HG03045 (cell line): ENCODE data around the gene NUMBL.
"Not testable (repeated sequence)": the region's sequence is repeated elsewhere in the genome, so short reads cannot be mapped to it uniquely, and the experiment has no call there.

Experiments
- ATAC-seq: cut with Tn5 transposase; IDR thresholded peaks from one replicate; pipeline ENCODE4 v1.9.1; 2021; ENCODE audit warnings: mild to moderate bottlenecking, moderate library complexity; ENCODE audit not compliant: unreplicated experiment

Gene NUMBL

DNA sequence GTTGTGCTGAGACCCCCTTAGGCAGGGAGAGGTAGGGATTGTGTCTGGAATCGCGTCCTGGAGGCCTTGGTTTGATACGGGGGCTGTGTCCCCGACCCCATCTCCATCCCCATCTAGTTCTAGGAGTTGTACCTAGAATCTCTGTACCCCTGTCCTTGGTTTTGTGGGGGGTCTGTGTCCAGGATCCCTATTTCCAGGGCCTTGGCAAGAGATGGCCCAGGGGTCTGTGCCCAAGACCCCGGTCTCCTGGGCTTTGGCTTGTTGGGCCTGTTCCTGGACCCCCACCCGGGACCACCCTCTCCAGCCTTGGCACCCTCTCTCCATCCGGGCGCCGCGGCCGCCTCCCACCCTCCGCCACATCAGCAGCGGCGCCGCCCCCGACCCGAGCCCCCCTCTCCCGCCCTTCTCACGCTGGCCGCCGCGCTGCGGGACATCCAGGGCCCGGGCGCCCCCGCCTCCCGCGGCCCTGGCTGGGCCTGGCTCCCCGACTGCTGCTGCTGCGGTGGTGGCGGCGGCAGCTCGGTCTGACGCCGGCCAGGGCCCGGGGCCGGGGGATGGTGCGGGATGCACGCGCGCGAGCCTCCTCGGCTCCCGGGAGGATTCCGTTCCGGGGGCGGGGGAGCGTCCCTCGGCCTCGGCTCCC is at the start of gene NUMBL:
Gene NUMBL (minus strand): TSS at position 602 of the 643 bp plus-strand sequence. CDS start 168 bp downstream, at position 434.
- peak; percentile 11 for ATAC-seq

GRCh38 chr19:40739030-40739839 is 48.8 kb upstream of the NUMBL start:
- ATAC-seq = no peak

- ATAC-seq = no peak
Measured at GRCh38 chr19:40737102-40737644, 46.7 kb upstream of the NUMBL start.

GRCh38 chr19:40736661-40737060 is 46.2 kb upstream of the NUMBL start:
- ATAC-seq = no peak

DNA sequence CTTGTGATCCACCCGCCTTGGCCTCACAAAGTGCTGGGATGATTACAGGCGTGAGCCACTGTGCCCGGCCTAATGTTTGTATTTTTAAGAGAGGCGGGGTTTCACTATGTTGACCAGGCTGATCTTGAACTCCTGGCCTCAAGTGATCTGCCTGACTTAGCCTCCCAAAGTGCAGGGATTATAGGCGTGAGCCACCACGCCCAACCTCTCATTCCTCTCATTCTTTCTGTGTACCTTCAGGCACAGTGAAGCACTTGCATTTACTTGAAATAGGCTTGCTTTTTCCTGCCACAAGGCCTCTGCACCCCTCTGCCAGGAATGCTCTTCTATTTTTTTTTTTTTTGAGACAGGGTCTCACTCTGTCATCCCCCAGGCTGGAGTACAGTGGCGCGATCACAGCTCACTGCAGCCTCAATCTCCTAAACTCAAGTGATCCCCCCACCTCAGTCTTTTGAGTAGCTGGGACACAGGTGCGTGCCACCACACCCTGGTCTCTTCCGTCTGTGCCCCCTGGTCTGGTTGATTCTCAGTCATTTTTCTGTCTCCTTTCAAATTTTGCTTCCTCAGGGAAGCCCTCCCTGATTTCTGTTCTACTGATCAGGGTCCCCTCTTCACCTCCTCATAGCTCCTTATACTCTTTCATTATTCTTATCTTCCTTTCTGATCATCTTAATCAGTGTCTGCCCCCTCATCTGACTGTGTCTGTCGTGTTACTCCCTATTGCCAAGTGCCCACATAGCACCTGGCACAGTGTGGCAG is 44.7 kb upstream of the NUMBL start:
- ATAC-seq = no peak

DNA sequence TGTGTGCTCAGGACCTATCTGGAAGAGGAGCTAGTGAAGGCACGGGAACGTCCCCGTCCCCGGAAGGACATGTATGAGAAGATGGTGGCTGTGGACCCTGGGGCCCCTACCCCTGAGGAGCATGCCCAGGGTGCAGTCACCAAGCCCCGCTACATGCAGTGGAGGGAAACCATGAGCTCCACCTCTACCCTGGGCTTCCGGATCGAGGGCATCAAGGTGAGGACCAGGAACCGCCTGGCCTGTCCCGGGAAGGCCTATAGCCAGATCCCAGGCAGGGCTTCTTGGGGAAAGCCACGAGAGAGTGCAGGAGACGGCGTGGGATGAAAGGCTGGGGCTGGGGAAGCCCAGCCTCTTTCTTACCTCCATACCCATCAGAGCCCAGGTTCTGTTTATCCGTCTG is 42.7 kb upstream of the NUMBL start:
- ATAC-seq = no peak

- ATAC-seq = not testable (repeated sequence)
Measured at GRCh38 chr19:40732304-40732703, 41.9 kb upstream of the NUMBL start.

DNA sequence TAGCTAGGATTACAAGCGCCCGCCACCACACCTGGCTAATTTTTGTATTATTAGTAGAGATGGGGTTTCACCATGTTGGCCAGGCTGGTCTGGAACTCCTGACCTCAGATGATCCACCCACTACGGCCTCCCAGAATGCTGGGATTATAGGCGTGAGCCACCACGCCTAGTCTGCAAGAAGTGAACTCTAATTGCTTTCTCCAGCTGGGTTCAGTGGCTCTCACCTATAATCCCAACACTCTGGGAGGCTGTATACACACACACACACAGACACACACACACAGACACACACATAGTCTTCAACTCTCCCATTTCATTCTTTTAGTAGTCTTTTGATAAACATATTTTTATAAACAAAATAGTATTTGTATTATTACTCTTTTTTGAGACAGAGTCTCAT is 39.6 kb upstream of the NUMBL start:
- ATAC-seq = not testable (repeated sequence)

- ATAC-seq = no peak
Measured at GRCh38 chr19:40726279-40726678, 35.8 kb upstream of the NUMBL start.

GRCh38 chr19:40724855-40725254 is 34.4 kb upstream of the NUMBL start:
- ATAC-seq = no peak

DNA sequence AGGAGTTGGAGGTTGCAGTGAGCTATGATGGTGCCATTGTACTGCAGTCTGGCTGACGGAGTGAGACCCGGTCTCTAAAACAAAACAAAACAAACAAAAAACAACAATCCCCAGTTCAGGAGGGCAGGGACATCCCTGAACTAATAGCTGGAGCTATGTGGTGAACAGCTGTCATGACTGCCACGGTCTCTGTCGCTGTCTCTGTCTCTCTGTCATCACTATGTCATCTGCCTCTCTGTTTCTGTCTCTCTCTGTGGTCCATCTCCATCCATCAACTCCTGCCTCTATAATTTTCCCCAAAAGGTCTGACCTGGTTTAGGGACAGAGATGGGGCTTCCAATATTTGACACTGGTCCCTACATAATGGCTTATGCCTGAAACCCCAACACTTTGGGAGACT is 33.9 kb upstream of the NUMBL start:
- no peak for ATAC-seq

DNA sequence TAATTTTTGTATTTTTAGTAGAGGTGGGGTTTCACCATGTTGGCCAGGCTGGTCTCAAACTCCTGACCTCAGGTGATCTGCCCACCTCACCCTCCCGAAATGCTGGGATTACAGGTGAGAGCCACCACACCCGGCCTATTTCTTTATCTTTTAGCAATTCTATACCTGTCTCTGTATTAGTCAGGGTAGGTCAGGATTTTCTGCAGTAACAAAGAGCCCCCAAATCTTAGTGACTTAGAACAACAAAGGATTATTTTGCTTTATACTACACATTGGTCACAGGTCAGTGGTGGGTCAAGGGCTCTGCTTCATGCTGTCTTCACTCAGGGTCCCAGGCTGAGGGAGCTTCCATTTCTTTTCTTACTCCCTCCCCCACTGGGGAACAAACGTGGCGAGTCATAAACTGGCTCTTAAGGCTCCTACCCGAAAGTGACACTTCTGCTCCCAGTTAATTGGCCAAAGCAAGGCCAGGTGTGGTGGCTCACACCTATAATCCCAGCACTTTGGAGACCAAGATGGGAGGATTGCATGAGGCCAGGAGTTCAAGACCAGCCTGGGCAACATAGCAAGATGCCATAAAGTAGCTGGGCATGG is 33.3 kb upstream of the NUMBL start:
- no peak for ATAC-seq

DNA sequence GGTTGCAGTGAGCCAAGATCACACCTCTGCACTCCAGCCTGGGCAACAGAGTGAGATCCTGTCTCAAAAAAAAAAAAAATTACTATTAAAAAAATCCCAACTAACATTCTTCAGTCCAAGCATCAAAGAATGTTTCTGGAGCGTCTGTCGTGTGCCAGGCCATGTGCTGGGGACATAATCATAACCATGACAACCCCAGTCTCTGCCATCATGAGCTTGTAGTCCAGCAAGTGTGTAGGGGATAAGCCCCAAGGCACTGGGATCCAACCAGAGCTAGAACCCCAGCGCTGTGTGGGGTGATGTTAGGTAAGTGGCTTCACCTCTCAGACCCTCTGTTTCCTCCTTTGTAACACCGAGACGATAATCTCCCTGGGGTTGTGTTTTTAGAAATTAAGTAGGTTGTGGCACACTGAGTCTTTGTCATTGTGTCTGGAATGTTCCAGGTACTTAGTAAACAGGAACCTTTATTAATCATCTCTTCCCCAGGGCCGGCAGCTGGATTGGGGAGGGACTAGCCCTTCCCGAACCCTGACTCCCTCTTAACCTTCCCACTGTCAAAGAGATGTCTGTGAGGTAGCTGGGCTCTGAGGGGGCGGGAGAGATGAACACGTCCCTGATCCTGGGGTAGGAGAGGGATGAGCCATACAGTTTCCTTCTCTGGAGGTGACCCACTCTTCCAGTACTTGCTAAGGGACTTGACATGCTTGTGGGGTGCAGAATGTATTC is 31.6 kb upstream of the NUMBL start:
- ATAC-seq = no peak

GRCh38 chr19:40721140-40721486 is 30.7 kb upstream of the NUMBL start:
- ATAC-seq = no peak

DNA sequence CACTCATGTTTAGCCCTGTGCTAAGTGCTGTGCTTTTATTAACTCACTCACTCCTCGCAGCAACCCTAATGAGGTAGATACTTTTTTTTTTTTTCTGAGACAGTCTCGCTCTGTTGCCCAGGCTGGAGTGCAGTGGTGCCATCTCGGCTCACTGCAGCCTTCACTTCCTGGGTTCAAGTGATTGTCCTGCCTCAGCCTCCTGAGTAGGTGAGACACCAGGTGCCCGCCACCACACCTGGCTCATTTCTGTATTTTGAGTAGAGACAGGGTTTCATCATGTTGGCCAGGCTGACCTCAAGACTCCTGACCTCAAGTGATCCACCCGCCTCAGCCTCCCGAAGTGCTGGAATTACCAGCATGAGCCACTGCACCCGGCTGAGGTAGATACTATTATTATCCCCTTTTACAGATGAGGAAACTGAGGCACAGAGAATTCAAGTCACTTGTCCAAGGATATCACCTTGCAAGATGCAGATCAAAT is 29.0 kb upstream of the NUMBL start:
- no peak for ATAC-seq

- ATAC-seq = no peak
Measured at GRCh38 chr19:40718774-40719391, 28.4 kb upstream of the NUMBL start.

- no peak for ATAC-seq
Measured at GRCh38 chr19:40717880-40718773, 27.7 kb upstream of the NUMBL start.

DNA sequence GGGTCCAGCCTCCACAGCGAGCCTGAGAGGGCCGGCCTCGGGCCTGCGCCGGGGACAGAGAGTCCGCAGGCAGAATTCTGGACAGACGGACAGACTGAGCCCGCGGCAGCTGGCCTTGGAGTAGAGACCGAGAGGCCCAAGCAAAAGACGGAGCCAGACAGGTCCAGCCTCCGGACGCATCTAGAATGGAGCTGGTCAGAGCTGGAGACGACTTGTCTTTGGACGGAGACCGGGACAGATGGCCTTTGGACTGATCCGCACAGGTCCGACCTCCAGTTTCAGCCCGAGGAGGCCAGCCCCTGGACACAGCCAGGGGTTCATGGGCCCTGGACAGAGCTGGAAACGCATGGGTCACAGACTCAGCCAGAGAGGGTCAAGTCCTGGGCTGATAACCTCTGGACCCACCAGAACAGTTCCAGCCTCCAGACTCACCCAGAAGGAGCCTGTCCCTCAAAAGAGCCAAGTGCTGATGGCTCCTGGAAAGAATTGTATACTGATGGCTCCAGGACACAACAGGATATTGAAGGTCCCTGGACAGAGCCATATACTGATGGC is 27.0 kb upstream of the NUMBL start:
- no peak for ATAC-seq
